Measurements from ENCODE around the gene TMEM273. TPM values are rescaled to one million over a fixed set of nuclear protein-coding genes. Genes with fewer than 3 reads are reported as not detected.

The TMEM273 gene
- total RNA-seq, 4 donors from 2014 or later = 1.3 to 10.6 (median 6.8) TPM

DNA sequence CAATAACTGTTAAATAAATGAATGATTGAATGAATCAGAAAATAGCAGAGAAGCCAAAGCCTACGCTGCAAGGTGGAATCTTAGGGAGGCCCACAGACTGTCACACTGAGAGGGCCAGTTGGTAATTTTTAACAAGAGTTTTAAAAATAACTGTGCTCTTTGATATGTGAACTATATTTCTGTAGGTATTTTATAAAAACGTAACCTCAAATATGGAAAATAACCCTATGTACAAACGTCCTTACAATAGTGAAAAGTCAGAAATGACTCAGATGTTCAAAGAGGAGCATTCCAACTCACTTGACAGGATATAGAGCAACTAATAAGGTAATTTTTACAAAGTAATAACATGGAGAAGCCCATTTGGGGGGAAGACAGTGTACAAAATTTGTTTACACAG, 18.9 kb upstream of the TMEM273 start:
- H3K4me3 ChIP-seq = no peak overlapping the region
- DNase-seq (ENCODE audit: low spot score in 2 of 2) = no peak
- WGBS = 69% methylated on average over 3 of the region's 3 CpGs
- TF ChIP-seq, protein P1, sequence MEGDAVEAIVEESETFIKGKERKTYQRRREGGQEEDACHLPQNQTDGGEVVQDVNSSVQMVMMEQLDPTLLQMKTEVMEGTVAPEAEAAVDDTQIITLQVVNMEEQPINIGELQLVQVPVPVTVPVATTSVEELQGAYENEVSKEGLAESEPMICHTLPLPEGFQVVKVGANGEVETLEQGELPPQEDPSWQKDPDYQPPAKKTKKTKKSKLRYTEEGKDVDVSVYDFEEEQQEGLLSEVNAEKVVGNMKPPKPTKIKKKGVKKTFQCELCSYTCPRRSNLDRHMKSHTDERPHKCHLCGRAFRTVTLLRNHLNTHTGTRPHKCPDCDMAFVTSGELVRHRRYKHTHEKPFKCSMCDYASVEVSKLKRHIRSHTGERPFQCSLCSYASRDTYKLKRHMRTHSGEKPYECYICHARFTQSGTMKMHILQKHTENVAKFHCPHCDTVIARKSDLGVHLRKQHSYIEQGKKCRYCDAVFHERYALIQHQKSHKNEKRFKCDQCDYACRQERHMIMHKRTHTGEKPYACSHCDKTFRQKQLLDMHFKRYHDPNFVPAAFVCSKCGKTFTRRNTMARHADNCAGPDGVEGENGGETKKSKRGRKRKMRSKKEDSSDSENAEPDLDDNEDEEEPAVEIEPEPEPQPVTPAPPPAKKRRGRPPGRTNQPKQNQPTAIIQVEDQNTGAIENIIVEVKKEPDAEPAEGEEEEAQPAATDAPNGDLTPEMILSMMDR (IDR thresholded peaks at IDR 0.05) = no peak
- no peak for TF ChIP-seq POLR2A (IDR thresholded peaks at IDR 0.05)
- TF ChIP-seq EP300 (IDR thresholded peaks at IDR 0.05) = no peak
- no peak for TF ChIP-seq POLR2AphosphoS5 (IDR thresholded peaks at IDR 0.05)
- no peaks in the 10 kb centered on the region for H3K4me1 ChIP-seq
- peaks cover 4% of the 10 kb centered on the region for H3K27me3 ChIP-seq
- H3K9me3 ChIP-seq = no peaks in the 10 kb centered on the region
- no peaks in the 10 kb centered on the region for H3K36me3 ChIP-seq
- H3K27ac ChIP-seq = no peak overlapping the region

DNA sequence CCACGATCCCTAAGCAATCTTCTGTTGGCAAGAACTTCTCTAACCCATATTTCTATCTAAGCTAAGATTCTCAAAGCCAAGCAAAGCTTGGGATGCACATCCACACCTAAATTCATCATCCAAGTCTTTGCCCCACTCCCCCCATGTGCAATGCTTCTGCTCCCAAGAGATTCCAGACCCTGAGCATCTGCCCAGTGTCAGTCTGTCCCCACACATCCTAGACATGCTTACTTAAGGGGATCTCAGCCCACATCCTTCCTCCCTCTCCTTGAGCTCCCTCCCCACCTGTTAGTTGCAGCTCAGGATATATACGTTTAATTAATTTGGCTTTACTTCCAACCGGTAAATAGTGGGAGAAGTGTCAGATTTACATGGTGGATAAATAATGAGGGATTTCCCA, 17.0 kb upstream of the TMEM273 start:
- H3K27ac ChIP-seq = no peak overlapping the region
- no peaks in the 10 kb centered on the region for H3K4me1 ChIP-seq
- no peaks in the 10 kb centered on the region for H3K36me3 ChIP-seq
- no peak for TF ChIP-seq POLR2A (IDR thresholded peaks at IDR 0.05)
- TF ChIP-seq, protein P1 (IDR thresholded peaks at IDR 0.05) = no peak
- TF ChIP-seq EP300 (IDR thresholded peaks at IDR 0.05) = no peak
- TF ChIP-seq POLR2AphosphoS5 (IDR thresholded peaks at IDR 0.05) = no peak
- H3K9me3 ChIP-seq = no peaks in the 10 kb centered on the region
- no peak overlapping the region for H3K4me3 ChIP-seq
- WGBS = 81% methylated on average over 3 of the region's 3 CpGs
- DNase-seq (ENCODE audit: low spot score in 2 of 2) = no peak
- peaks cover 4% of the 10 kb centered on the region for H3K27me3 ChIP-seq

DNA sequence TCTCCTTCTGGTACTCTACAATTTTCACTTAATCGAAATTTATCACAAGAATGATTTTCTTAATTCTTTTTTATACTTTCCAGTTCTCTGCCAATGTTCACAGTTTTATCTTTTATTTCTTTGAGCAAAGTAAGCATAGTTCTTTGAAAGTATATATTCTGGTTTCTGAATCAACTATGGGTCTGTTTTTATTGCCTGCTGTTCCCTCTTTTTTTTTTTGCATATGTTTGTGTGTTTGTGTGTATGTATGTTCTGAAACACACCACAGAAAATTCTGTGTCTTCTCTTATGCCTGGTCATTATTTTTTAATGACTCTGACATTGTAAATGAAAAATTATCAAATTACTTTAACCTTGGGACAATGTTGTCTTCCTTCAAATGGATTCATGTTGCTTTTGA, 15.9 kb upstream of the TMEM273 start:
- DNase-seq (ENCODE audit: low spot score in 2 of 2) = no peak
- Histone ChIP-seq H3K27ac (no peak overlapping the region), H3K4me3 (no peak overlapping the region), H3K36me3 (no peaks in the 10 kb centered on the region), H3K27me3 (peaks cover 4% of the 10 kb centered on the region), H3K9me3 (no peaks in the 10 kb centered on the region), H3K4me1 (no peaks in the 10 kb centered on the region)
- TF ChIP-seq POLR2AphosphoS5 (IDR thresholded peaks at IDR 0.05) (no peak), EP300 (IDR thresholded peaks at IDR 0.05) (no peak), POLR2A (IDR thresholded peaks at IDR 0.05) (no peak)
- TF ChIP-seq, protein P1 (IDR thresholded peaks at IDR 0.05) = no peak
- 79% methylated on average over 1 of the region's 1 CpG for WGBS

DNA sequence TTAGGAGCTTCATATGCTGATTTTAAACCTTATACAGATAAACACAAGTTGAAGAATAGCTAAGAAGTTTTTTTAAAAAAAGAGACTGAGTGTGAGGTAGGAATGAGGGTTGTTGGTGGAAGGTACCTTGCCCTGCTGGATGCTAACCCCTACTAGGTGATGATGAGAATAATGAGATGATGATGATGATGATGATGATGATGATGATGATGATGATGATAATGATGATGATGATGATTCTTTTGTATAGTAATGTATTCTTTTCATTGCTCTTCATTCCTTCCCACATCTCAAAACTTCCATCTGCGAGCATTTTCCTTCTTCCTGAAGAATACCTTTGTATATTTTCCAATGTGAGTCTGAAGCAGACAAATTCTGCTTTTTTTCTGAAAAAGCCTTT, 14.1 kb upstream of the TMEM273 start:
- no peak for DNase-seq (ENCODE audit: low spot score in 2 of 2)
- WGBS = 88% methylated on average over 1 of the region's 1 CpG

DNA sequence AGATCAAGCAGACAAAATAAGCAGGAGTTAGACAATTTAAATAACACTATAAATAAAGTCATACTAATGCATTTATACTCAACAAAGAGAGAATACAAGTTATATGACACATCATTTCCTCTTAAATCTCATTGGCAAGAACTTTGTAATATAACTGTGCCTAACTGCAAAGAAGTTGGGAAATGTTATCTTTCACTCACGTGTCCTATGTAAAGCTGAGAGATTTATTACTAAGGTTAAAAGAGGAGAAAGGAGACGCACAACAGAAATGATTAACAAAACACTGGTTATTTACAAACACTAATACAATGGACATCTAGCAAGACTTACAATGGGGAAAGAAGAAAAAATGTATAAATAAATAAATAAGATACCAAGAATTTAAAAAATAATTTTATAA, 12.7 kb upstream of the TMEM273 start:
- Histone ChIP-seq H3K27me3 (peaks cover 4% of the 10 kb centered on the region), H3K4me3 (no peak overlapping the region), H3K9me3 (no peaks in the 10 kb centered on the region), H3K36me3 (no peaks in the 10 kb centered on the region), H3K27ac (no peak overlapping the region), H3K4me1 (no peaks in the 10 kb centered on the region)
- DNase-seq (ENCODE audit: low spot score in 2 of 2) = no peak
- TF ChIP-seq, protein P1 (IDR thresholded peaks at IDR 0.05) = no peak
- TF ChIP-seq EP300 (IDR thresholded peaks at IDR 0.05) = no peak
- no peak for TF ChIP-seq POLR2A (IDR thresholded peaks at IDR 0.05)
- TF ChIP-seq POLR2AphosphoS5 (IDR thresholded peaks at IDR 0.05) = no peak
- WGBS = 41% methylated on average over 2 of the region's 2 CpGs

More for the DNA sequence above, 14.1 kb upstream of the TMEM273 start:
- H3K4me1 ChIP-seq = no peaks in the 10 kb centered on the region
- no peaks in the 10 kb centered on the region for H3K36me3 ChIP-seq
- peaks cover 4% of the 10 kb centered on the region for H3K27me3 ChIP-seq
- no peak overlapping the region for H3K4me3 ChIP-seq
- TF ChIP-seq POLR2AphosphoS5 (IDR thresholded peaks at IDR 0.05) (no peak), EP300 (IDR thresholded peaks at IDR 0.05) (no peak), POLR2A (IDR thresholded peaks at IDR 0.05) (no peak)
- TF ChIP-seq, protein P1 (IDR thresholded peaks at IDR 0.05) = no peak
- no peaks in the 10 kb centered on the region for H3K9me3 ChIP-seq
- no peak overlapping the region for H3K27ac ChIP-seq

Data from suprapubic skin (tissue), 4 donors.